Testis (tissue), 3 donors: ENCODE data around the gene PDXDC1. TPM values are rescaled to one million over a fixed set of nuclear protein-coding genes. Genes with fewer than 3 reads are reported as not detected.
"Not testable (repeated sequence)": the region's sequence is repeated elsewhere in the genome, so short reads cannot be mapped to it uniquely, and the experiment has no call there.

Experiments
- DNase-seq: peaks from one replicate; pipeline ENCODE4 v3.0.0-alpha.2; 2019
- H3K27ac ChIP-seq, 2 donors: fragments of 200-600 bp; sonication (generic); one replicate each; pipeline ENCODE4 v1.5.1; 2019
- H3K27me3 ChIP-seq: fragments of 200-600 bp; sonication (generic); one replicate; pipeline ENCODE4 v1.5.1; 2019
- H3K36me3 ChIP-seq: fragments of 200-600 bp; sonication (generic); one replicate; pipeline ENCODE4 v1.5.1; 2017; ENCODE audit warnings: low read depth; ENCODE audit errors: missing control alignments
- H3K4me1 ChIP-seq: fragments of 200-600 bp; sonication (generic); one replicate; pipeline ENCODE4 v1.5.1; 2019
- H3K4me3 ChIP-seq, 2 donors: fragments of 200-600 bp; sonication (generic); one replicate each; pipeline ENCODE4 v1.5.1; 2017 to 2019
- H3K9me3 ChIP-seq: fragments of 200-600 bp; sonication (generic); one replicate; pipeline ENCODE4 v1.5.1; 2017
- CTCF ChIP-seq, 3 experiments: fragments of 450-650 bp in 2 of 3; fragments of 200-600 bp in 1 of 3; sonication (generic) in 1 of 3; IDR thresholded peaks; one replicate each; pipeline ENCODE4 v1.5.1; 2016 to 2019; ENCODE audit warnings: antibody characterized with exemption in 3 of 3, mild to moderate bottlenecking in 2 of 3, moderate library complexity in 1 of 3
- POLR2A ChIP-seq: fragments of 450-650 bp; IDR thresholded peaks from one replicate; pipeline ENCODE4 v1.6.1; 2017; ENCODE audit warnings: antibody characterized with exemption, mild to moderate bottlenecking, moderate library complexity
- WGBS, 2 donors: methylation state at CpG; one replicate each; pipeline ENCODE4 v1.1.5; 2018; 5-methylcytosine and 5-hydroxymethylcytosine counted together
- intact Hi-C: fragments of 100-400 bp; cut with DNase I; formaldehyde crosslinking; loops from one replicate; pipeline ENCODE4 v1.15.1; 2023; ENCODE audit warnings: low total_unique reads
- polyA plus RNA-seq: library from polyadenylated mRNA; stranded (reverse); fragments of 350-450 nt; fragmentation: Illumina TruSeq; extraction: RNeasy Lipid Tissue Mini Kit (QIAGEN cat#74804); gene quantifications from one replicate; pipeline ENCODE4 v1.2.3, GENCODE V29; 2014; ENCODE audit warnings: low read depth, low replicate concordance; ENCODE audit not compliant: insufficient read depth
- total RNA-seq, 2 donors: library from RNA; depleted of rRNA; stranded (reverse); fragments of >200 nt; gene quantifications; one replicate each; pipeline ENCODE4 v1.2.3, GENCODE V29; 2016

Gene PDXDC1
- total and polyA plus RNA-seq, 3 donors from 2014 or later = 171 to 257 (median 247) TPM

GRCh38 chr16:15140444-15141365, 165.9 kb downstream of the PDXDC1 start:
- intact Hi-C loops, H3K9me3 ChIP-seq, DNase-seq, H3K36me3 ChIP-seq, H3K4me3 ChIP-seq, H3K27me3 ChIP-seq, H3K27ac ChIP-seq: not testable (repeated sequence)
- 75 to 80% methylated on average over 20 to 29 of the region's 30 CpGs for WGBS, 2 donors
- peaks cover 20% of the 10 kb centered on the region for H3K4me1 ChIP-seq

GRCh38 chr16:15141586-15141985, 166.8 kb downstream of the PDXDC1 start:
- no peak overlapping the region for H3K27ac ChIP-seq

GRCh38 chr16:15142107-15142890, 167.5 kb downstream of the PDXDC1 start:
- H3K27ac ChIP-seq, H3K4me3 ChIP-seq, H3K36me3 ChIP-seq, H3K27me3 ChIP-seq, DNase-seq, H3K9me3 ChIP-seq, intact Hi-C loops: not testable (repeated sequence)
- 76 to 88% methylated on average over 4 to 15 of the region's 27 CpGs for WGBS, 2 donors
- H3K4me1 ChIP-seq = peaks cover 28% of the 10 kb centered on the region

More at GRCh38 chr16:15141586-15141985, 166.8 kb downstream of the PDXDC1 start:
- intact Hi-C loops = no loop called here
- no peak for TF ChIP-seq CTCF (IDR thresholded peaks at IDR 0.05)
- TF ChIP-seq POLR2A = no peak
- Histone ChIP-seq H3K36me3 (no peaks in the 10 kb centered on the region), H3K4me1 (peaks cover 28% of the 10 kb centered on the region), H3K4me3 (no peak overlapping the region), H3K27me3 (no peaks in the 10 kb centered on the region), H3K9me3 (no peaks in the 10 kb centered on the region)
- 87 to 100% methylated on average over 4 to 11 of the region's 15 CpGs for WGBS, 2 donors
- DNase-seq = no peak

- H3K4me3 ChIP-seq, intact Hi-C loops, H3K27me3 ChIP-seq, H3K27ac ChIP-seq, DNase-seq, H3K9me3 ChIP-seq, H3K36me3 ChIP-seq: not testable (repeated sequence)
- WGBS, 2 donors = 53% methylated on average over 4 of the region's 26 CpGs; no CpG with 5 or more reads in 1 of the 2 donors
- peaks cover 28% of the 10 kb centered on the region for H3K4me1 ChIP-seq
These were observed 168.2 kb downstream of the PDXDC1 start for GRCh38 chr16:15142891-15143600.

GRCh38 chr16:15143601-15144091, 168.8 kb downstream of the PDXDC1 start:
- WGBS, 2 donors = 58 to 73% methylated on average over 4 to 20 of the region's 26 CpGs
- H3K4me3 ChIP-seq, H3K27me3 ChIP-seq, DNase-seq, H3K9me3 ChIP-seq, intact Hi-C loops, H3K36me3 ChIP-seq: not testable (repeated sequence)
- Histone ChIP-seq H3K27ac (peak overlapping the region; percentile 18 to 69), H3K4me1 (peaks cover 28% of the 10 kb centered on the region)

- H3K36me3 ChIP-seq, H3K4me3 ChIP-seq, H3K9me3 ChIP-seq, H3K27me3 ChIP-seq, intact Hi-C loops: not testable (repeated sequence)
- peaks cover 28% of the 10 kb centered on the region for H3K4me1 ChIP-seq
- 31 to 38% methylated on average over 18 to 20 of the region's 22 CpGs for WGBS, 2 donors
- DNase-seq = peak; percentile 42
- H3K27ac ChIP-seq = peak overlapping the region; percentile 50 to 69
These were observed 169.3 kb downstream of the PDXDC1 start for GRCh38 chr16:15144092-15144631.

- intact Hi-C loops, DNase-seq: not testable (repeated sequence)
- peaks cover 28% of the 10 kb centered on the region for H3K4me1 ChIP-seq
These were observed 170.1 kb downstream of the PDXDC1 start for GRCh38 chr16:15144781-15145417.

GRCh38 chr16:15145418-15146263, 170.8 kb downstream of the PDXDC1 start:
- H3K36me3 ChIP-seq, H3K4me3 ChIP-seq, intact Hi-C loops, H3K27me3 ChIP-seq, H3K9me3 ChIP-seq: not testable (repeated sequence)
- H3K4me1 ChIP-seq = peaks cover 28% of the 10 kb centered on the region
- H3K27ac ChIP-seq = peak overlapping the region; percentile 50 to 69
- peak; percentile 47 for DNase-seq
- 38 to 92% methylated on average over 8 to 29 of the region's 35 CpGs for WGBS, 2 donors

More at GRCh38 chr16:15144781-15145417, 170.1 kb downstream of the PDXDC1 start:
- WGBS, 2 donors = 10 to 60% methylated on average over 4 to 13 of the region's 20 CpGs
- H3K36me3 ChIP-seq, H3K9me3 ChIP-seq, H3K27me3 ChIP-seq, H3K4me3 ChIP-seq: not testable (repeated sequence)
- H3K27ac ChIP-seq = peak overlapping the region; percentile 50 to 69

- peaks cover 25% of the 10 kb centered on the region for H3K4me1 ChIP-seq
These were observed 171.4 kb downstream of the PDXDC1 start for GRCh38 chr16:15146264-15146662.

More at GRCh38 chr16:15146264-15146662, 171.4 kb downstream of the PDXDC1 start:
- DNase-seq, H3K27me3 ChIP-seq, intact Hi-C loops, H3K4me3 ChIP-seq, H3K36me3 ChIP-seq, H3K9me3 ChIP-seq: not testable (repeated sequence)
- WGBS, 2 donors = 95 to 99% methylated on average over 14 to 23 of the region's 23 CpGs
- peak overlapping the region in 1 of 2 donors; percentile 50 for H3K27ac ChIP-seq
